A673 (cell line): ENCODE data around the gene MROH2B. TPM values are rescaled to one million over a fixed set of nuclear protein-coding genes. Genes with fewer than 3 reads are reported as not detected.

ENCODE experiments used
- BruUV-seq: library from RNA; stranded (reverse); fragments of 400-500 nt; replicated peaks from 2 replicates; lab custom pipeline; 2021; lab: Mats Ljungman, UMichigan
- CTCF ChIA-PET: fragments of 300-600 bp; sonication (Branson Sonifier 250); formaldehyde crosslinking; loops from one replicate; lab custom pipeline; 2022; ENCODE audit warnings: antibody characterized with exemption; lab: Charles Lee
- POLR2A ChIA-PET: fragments of 300-600 bp; sonication (Branson Sonifier 250); formaldehyde crosslinking; loops from one replicate; lab custom pipeline; 2022; ENCODE audit warnings: antibody characterized with exemption; ENCODE audit not compliant: low non-redundant PET; lab: Charles Lee
- DNase-seq: peaks from one replicate; pipeline ENCODE4 v3.0.0-alpha.2; 2015; ENCODE audit warnings: low spot score
- H3K27ac ChIP-seq: fragments of 200-600 bp; sonication (generic); 2 replicates; pipeline ENCODE4 v1.5.1; 2016; ENCODE audit warnings: mixed run types, low read depth, mild to moderate bottlenecking, mixed read lengths, antibody characterized with exemption, low read length; ENCODE audit not compliant: poor library complexity, severe bottlenecking
- H3K27me3 ChIP-seq: fragments of 200-600 bp; sonication (generic); replicated peaks from 2 replicates; pipeline ENCODE4 v1.6.1; 2017; ENCODE audit warnings: mixed run types, low read depth, mild to moderate bottlenecking, mixed read lengths, antibody characterized with exemption, low read length; ENCODE audit not compliant: insufficient read depth, poor library complexity
- H3K36me3 ChIP-seq: fragments of 200-600 bp; sonication (generic); 2 replicates; pipeline ENCODE4 v1.6.1; 2016; ENCODE audit warnings: mixed run types, mild to moderate bottlenecking, mixed read lengths, antibody characterized with exemption, low read length; ENCODE audit not compliant: insufficient read depth, poor library complexity, severe bottlenecking
- H3K4me1 ChIP-seq: fragments of 200-600 bp; sonication (generic); 2 replicates; pipeline ENCODE4 v1.6.1; 2017; ENCODE audit warnings: mixed run types, mild to moderate bottlenecking, mixed read lengths, antibody characterized with exemption, low read length; ENCODE audit not compliant: insufficient read depth, poor library complexity, severe bottlenecking
- H3K4me3 ChIP-seq: fragments of 200-600 bp; sonication (generic); 2 replicates; pipeline ENCODE4 v1.5.1; 2016; ENCODE audit warnings: low read depth, mixed run types, mild to moderate bottlenecking, mixed read lengths, low read length; ENCODE audit not compliant: poor library complexity, severe bottlenecking
- H3K9me3 ChIP-seq: fragments of 200-600 bp; sonication (generic); 2 replicates; pipeline ENCODE4 v1.6.1; 2016; ENCODE audit warnings: mixed run types, low read depth, mild to moderate bottlenecking, mixed read lengths, antibody characterized with exemption, low read length; ENCODE audit not compliant: poor library complexity, severe bottlenecking
- EZH2 ChIP-seq: fragments of 200-600 bp; sonication (generic); IDR thresholded peaks from 2 replicates; pipeline ENCODE4 v1.6.1; 2017; ENCODE audit warnings: borderline replicate concordance, low read depth, mild to moderate bottlenecking, mixed read lengths, antibody characterized with exemption, low read length; ENCODE audit not compliant: poor library complexity, severe bottlenecking
- intact Hi-C: fragments of 100-400 bp; cut with micrococcal nuclease; formaldehyde crosslinking; loops from one replicate; pipeline ENCODE4 v1.10.0; 2022; ENCODE audit not compliant: unreplicated experiment
- total RNA-seq: library from RNA; stranded (reverse); gene quantifications from 2 replicates; pipeline ENCODE4 v1.2.3, GENCODE V29; 2021
- TF ChIP-seq, protein P1 (sequence below): fragments of 300-800, 200-600 bp; sonication (generic); conservative IDR thresholded peaks from 2 replicates; pipeline ENCODE4 v1.5.1; 2017; ENCODE audit warnings: low read depth, mild to moderate bottlenecking, antibody characterized with exemption, low read length, moderate library complexity, mixed read lengths

MROH2B gene
- total RNA-seq, 1 experiment from 2014 or later, result not detected

DNA sequence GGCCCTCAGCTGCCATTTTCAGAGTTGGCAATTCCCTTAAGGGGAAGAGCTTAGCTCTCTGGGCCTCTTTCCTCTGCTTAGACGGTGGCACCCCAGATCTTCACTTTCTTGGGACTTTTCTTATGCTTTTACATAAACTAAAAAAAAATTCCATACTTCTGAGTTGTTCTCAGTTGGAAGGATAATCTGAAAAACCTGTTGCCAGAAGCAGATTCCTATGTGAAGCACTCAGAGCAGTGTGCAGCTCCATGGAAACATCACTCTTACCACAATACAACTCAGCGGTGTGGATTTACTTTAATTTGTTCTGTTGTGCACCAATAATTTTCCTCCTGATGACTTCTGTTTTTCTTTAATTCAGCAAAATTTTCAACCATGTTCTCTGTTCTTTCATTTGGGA is 44.1 kb upstream of the MROH2B start:
- CTCF ChIA-PET, result interaction anchor here (0.7 kb wide), 1 partner anchor 125 kb away, joined by 3 read pairs; no protein-coding TSS in a partner anchor
- DNase-seq, result no peak
- H3K36me3 ChIP-seq, result no peaks in the 10 kb centered on the region
- no peak for TF ChIP-seq EZH2
- H3K27ac ChIP-seq, result no peak overlapping the region
- no peak overlapping the region for H3K4me3 ChIP-seq
- POLR2A ChIA-PET, result no interaction called here
- no peaks in the 10 kb centered on the region for H3K4me1 ChIP-seq
- no peaks in the 10 kb centered on the region for H3K27me3 ChIP-seq
- BruUV-seq, result no TSS peak
- no peaks in the 10 kb centered on the region for H3K9me3 ChIP-seq
- intact Hi-C loops, result no loop called here

- no peaks in the 10 kb centered on the region for H3K4me1 ChIP-seq
- H3K27ac ChIP-seq, result no peak overlapping the region
- H3K9me3 ChIP-seq, result no peaks in the 10 kb centered on the region
- TF ChIP-seq, protein P1, sequence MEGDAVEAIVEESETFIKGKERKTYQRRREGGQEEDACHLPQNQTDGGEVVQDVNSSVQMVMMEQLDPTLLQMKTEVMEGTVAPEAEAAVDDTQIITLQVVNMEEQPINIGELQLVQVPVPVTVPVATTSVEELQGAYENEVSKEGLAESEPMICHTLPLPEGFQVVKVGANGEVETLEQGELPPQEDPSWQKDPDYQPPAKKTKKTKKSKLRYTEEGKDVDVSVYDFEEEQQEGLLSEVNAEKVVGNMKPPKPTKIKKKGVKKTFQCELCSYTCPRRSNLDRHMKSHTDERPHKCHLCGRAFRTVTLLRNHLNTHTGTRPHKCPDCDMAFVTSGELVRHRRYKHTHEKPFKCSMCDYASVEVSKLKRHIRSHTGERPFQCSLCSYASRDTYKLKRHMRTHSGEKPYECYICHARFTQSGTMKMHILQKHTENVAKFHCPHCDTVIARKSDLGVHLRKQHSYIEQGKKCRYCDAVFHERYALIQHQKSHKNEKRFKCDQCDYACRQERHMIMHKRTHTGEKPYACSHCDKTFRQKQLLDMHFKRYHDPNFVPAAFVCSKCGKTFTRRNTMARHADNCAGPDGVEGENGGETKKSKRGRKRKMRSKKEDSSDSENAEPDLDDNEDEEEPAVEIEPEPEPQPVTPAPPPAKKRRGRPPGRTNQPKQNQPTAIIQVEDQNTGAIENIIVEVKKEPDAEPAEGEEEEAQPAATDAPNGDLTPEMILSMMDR, result no peak
- TF ChIP-seq EZH2, result no peak
- H3K4me3 ChIP-seq, result no peak overlapping the region
- BruUV-seq, result no TSS peak
- intact Hi-C loops, result no loop called here
- DNase-seq, result no peak
- ChIA-PET POLR2A (no interaction called here), CTCF (no interaction called here)
- H3K36me3 ChIP-seq, result no peaks in the 10 kb centered on the region
- no peaks in the 10 kb centered on the region for H3K27me3 ChIP-seq
Observed at GRCh38 chr5:41112486-41113455, 41.6 kb upstream of the MROH2B start.

GRCh38 chr5:41109186-41109585 is 38.0 kb upstream of the MROH2B start:
- POLR2A ChIA-PET, result interaction anchor here (0.6 kb wide), 1 partner anchor 15 kb away, joined by 5 read pairs; no protein-coding TSS in a partner anchor
- no peak for DNase-seq
- TF ChIP-seq, protein P1, result no peak
- no peak for TF ChIP-seq EZH2
- Histone ChIP-seq H3K4me3 (no peak overlapping the region), H3K36me3 (no peaks in the 10 kb centered on the region), H3K9me3 (no peaks in the 10 kb centered on the region), H3K4me1 (no peaks in the 10 kb centered on the region), H3K27ac (no peak overlapping the region), H3K27me3 (no peaks in the 10 kb centered on the region)
- intact Hi-C loops, result no loop called here
- BruUV-seq, result no TSS peak
- CTCF ChIA-PET, result no interaction called here
